Nephron (organoid): ENCODE results near the gene UTP25.

Experiments
- H3K27ac Mint-ChIP-seq, 3 experiments: 2 replicates each; pipeline ENCODE4 v1.8.0; 2020; ENCODE audit warnings: mixed read lengths in 3 of 3, mild to moderate bottlenecking in 2 of 3, moderate library complexity in 1 of 3
- H3K27me3 Mint-ChIP-seq: 2 replicates; pipeline ENCODE4 v1.8.0; 2021; ENCODE audit warnings: low read depth, mild to moderate bottlenecking, moderate library complexity, mixed read lengths
- H3K36me3 Mint-ChIP-seq: 2 replicates; pipeline ENCODE4 v1.8.0; 2020; ENCODE audit warnings: low read depth, mixed read lengths
- H3K4me1 Mint-ChIP-seq: 2 replicates; pipeline ENCODE4 v1.8.0; 2020; ENCODE audit warnings: mixed read lengths
- H3K4me3 Mint-ChIP-seq, 3 experiments: 2 replicates each; pipeline ENCODE4 v1.8.0; 2020; ENCODE audit warnings: mild to moderate bottlenecking in 3 of 3, mixed read lengths in 3 of 3, moderate library complexity in 2 of 3
- H3K9me3 Mint-ChIP-seq: 2 replicates; pipeline ENCODE4 v1.8.0; 2020; ENCODE audit warnings: mixed read lengths
- CTCF ChIP-seq, 3 experiments: fragments of 200-600 bp; sonication (generic); IDR thresholded peaks; one replicate each; pipeline ENCODE4 v1.5.0; 2021; ENCODE audit warnings: antibody characterized with exemption in 3 of 3; ENCODE audit not compliant: unreplicated experiment in 3 of 3

The UTP25 gene

GRCh38 chr1:209880031-209880430 lies 52.3 kb downstream of the UTP25 start:
- Mint-ChIP-seq H3K27me3 (peaks cover 11% of the 10 kb centered on the region), H3K36me3 (no peaks in the 10 kb centered on the region), H3K27ac (peak overlapping the region in 1 of 3 experiments; percentile 48), H3K9me3 (no peaks in the 10 kb centered on the region), H3K4me3 (no peak overlapping the region), H3K4me1 (peaks cover 35% of the 10 kb centered on the region)
- TF ChIP-seq CTCF (IDR thresholded peaks at IDR 0.05; ENCODE audit: unreplicated experiment in 3 of 3), result no peak

GRCh38 chr1:209881619-209882018 lies 53.8 kb downstream of the UTP25 start:
- Mint-ChIP-seq H3K4me3 (no peak overlapping the region), H3K27me3 (peaks cover 17% of the 10 kb centered on the region), H3K4me1 (peaks cover 35% of the 10 kb centered on the region), H3K9me3 (no peaks in the 10 kb centered on the region), H3K27ac (peak overlapping the region in 2 of 3 experiments; percentile 40 to 59), H3K36me3 (no peaks in the 10 kb centered on the region)
- no peak for TF ChIP-seq CTCF (IDR thresholded peaks at IDR 0.05; ENCODE audit: unreplicated experiment in 3 of 3)

- peak overlapping the region in 2 of 3 experiments; percentile 40 to 59 for H3K27ac Mint-ChIP-seq
- no peaks in the 10 kb centered on the region for H3K9me3 Mint-ChIP-seq
- no peak for TF ChIP-seq CTCF (IDR thresholded peaks at IDR 0.05; ENCODE audit: unreplicated experiment in 3 of 3)
- peaks cover 22% of the 10 kb centered on the region for H3K27me3 Mint-ChIP-seq
- no peaks in the 10 kb centered on the region for H3K36me3 Mint-ChIP-seq
- H3K4me3 Mint-ChIP-seq, result no peak overlapping the region
- peaks cover 35% of the 10 kb centered on the region for H3K4me1 Mint-ChIP-seq
These were observed 54.5 kb downstream of the UTP25 start for GRCh38 chr1:209882286-209882685.

DNA sequence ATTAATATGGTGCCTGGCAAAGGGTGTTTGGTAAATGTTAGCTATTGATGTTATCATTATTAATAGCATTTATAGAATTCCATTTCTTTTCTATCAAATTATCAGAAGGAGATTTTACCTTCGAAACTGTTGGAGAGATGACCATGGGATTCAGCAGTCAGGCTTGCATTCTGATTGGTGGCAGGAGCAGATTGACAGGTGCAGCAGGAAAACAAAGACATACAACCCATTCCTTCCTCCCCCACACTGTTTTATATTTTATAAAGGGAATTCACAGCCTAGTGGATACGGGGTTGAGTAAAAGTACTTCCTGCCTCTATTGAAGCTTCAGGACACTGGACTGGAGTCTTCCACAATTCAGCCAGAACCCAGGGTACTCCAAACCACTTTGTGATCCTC lies 55.2 kb downstream of the UTP25 start:
- Mint-ChIP-seq H3K27ac (peak overlapping the region; percentile 53 to 78 (median 69)), H3K9me3 (no peaks in the 10 kb centered on the region), H3K36me3 (no peaks in the 10 kb centered on the region), H3K4me3 (no peak overlapping the region), H3K27me3 (peaks cover 27% of the 10 kb centered on the region), H3K4me1 (peaks cover 31% of the 10 kb centered on the region)
- no peak for TF ChIP-seq CTCF (IDR thresholded peaks at IDR 0.05; ENCODE audit: unreplicated experiment in 3 of 3)

DNA sequence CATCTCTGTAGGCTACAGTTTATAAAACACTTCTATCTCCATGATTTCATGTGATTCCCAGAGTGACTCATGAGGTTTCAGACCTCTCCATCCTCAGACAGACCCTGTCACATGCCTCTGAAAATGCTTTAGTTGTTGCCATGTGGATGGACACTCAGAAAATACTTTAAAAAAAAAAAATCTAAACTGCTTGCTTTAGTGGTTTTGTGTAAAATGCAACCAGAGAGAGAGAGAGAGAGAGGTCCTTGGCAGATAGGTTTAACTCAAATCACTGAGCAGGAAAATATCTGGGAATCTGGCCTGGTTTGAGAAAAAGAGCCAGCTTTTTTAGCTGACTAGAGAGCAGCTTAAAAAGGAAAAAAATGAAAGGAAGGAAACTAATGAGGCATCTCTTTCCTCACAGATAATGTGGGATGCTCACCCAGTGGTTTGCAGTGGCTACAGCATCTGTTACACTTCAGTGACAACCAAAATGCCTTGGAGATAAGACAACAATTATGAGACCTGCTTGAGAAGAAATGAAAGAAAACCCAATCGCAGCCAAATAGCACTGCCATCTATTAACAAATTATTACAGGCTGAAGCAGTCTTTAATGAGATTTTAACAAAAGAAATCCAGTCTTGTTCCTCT lies 55.7 kb downstream of the UTP25 start:
- Mint-ChIP-seq H3K36me3 (no peaks in the 10 kb centered on the region), H3K4me3 (no peak overlapping the region), H3K9me3 (no peaks in the 10 kb centered on the region), H3K27ac (peak overlapping the region; percentile 53 to 78 (median 69)), H3K27me3 (peaks cover 30% of the 10 kb centered on the region), H3K4me1 (peaks cover 31% of the 10 kb centered on the region)
- no peak for TF ChIP-seq CTCF (IDR thresholded peaks at IDR 0.05; ENCODE audit: unreplicated experiment in 3 of 3)

GRCh38 chr1:209884249-209884648 lies 56.5 kb downstream of the UTP25 start:
- H3K27ac Mint-ChIP-seq, result peak overlapping the region in 2 of 3 experiments; percentile 69 to 78

More at GRCh38 chr1:209884249-209884648, 56.5 kb downstream of the UTP25 start:
- Mint-ChIP-seq H3K36me3 (no peaks in the 10 kb centered on the region), H3K27me3 (peaks cover 27% of the 10 kb centered on the region), H3K9me3 (no peaks in the 10 kb centered on the region), H3K4me3 (no peak overlapping the region), H3K4me1 (peaks cover 31% of the 10 kb centered on the region)
- no peak for TF ChIP-seq CTCF (IDR thresholded peaks at IDR 0.05; ENCODE audit: unreplicated experiment in 3 of 3)
